GM12878 (cell line): ENCODE measurements around the gene SYNGR1. TPM values are rescaled to one million over a fixed set of nuclear protein-coding genes. Genes with fewer than 3 reads are reported as not detected.

Experiments
- ATAC-seq: fragments of 200-7000 bp; cut with Tn5 transposase; 3 replicates; pipeline ENCODE4 v1.9.1; 2020; ENCODE audit warnings: mild to moderate bottlenecking, moderate library complexity
- BruUV-seq: library from RNA; stranded (reverse); fragments of 400-500 nt; replicated peaks from 2 replicates; lab custom pipeline; 2021; lab: Mats Ljungman, UMichigan
- CTCF ChIA-PET: fragments of 300-600 bp; sonication (Branson Sonifier 250); formaldehyde crosslinking; extraction: SDS; loops from one replicate; lab custom pipeline; 2021; ENCODE audit warnings: inconsistent platforms; lab: Yijun Ruan, JAX
- POLR2A ChIA-PET: fragments of 350-600 bp; formaldehyde crosslinking; extraction: SDS; loops from one replicate; lab custom pipeline; 2021; ENCODE audit warnings: inconsistent platforms; lab: Charles Lee
- RAD21 ChIA-PET: fragments of 300-600 bp; sonication (Branson Sonifier 250); formaldehyde crosslinking; loops from one replicate; lab custom pipeline; 2023; ENCODE audit warnings: antibody characterized with exemption; ENCODE audit not compliant: unreplicated experiment; lab: Charles Lee
- SMC1A ChIA-PET: fragments of 300-600 bp; sonication (Branson Sonifier 250); formaldehyde crosslinking; loops from one replicate; lab custom pipeline; 2023; ENCODE audit not compliant: unreplicated experiment, uncharacterized antibody; lab: Charles Lee
- DNase-seq: peaks from one replicate; pipeline ENCODE4 v3.0.0-alpha.2; 2011; ENCODE audit warnings: low read depth, low spot score
- FAIRE-seq: peaks from 3 replicates; lab custom pipeline; 2011; peaks lifted over from hg19 to GRCh38; lab: Jason Lieb, UNC
- H2AFZ ChIP-seq: 2 replicates; pipeline ENCODE4 v1.6.0; 2011; ENCODE audit warnings: low read depth, low read length, control low read depth; ENCODE audit not compliant: control insufficient read depth
- H3K27ac ChIP-seq: 2 replicates; pipeline ENCODE4 v1.5.1; 2011; ENCODE audit warnings: control low read depth; ENCODE audit not compliant: control insufficient read depth, insufficient read depth
- H3K27me3 ChIP-seq, 2 experiments: replicated peaks in 1 of 2; 2 replicates each; pipeline versions ENCODE4 v1.6.0 to v1.6.1; 2011; ENCODE audit warnings: low read length in 1 of 2; ENCODE audit not compliant: control insufficient read depth in 2 of 2, insufficient read depth in 2 of 2
- H3K36me3 ChIP-seq, 2 experiments: 2 replicates each; pipeline ENCODE4 v1.5.1; 2011; ENCODE audit warnings: low read length in 1 of 2; ENCODE audit not compliant: control insufficient read depth in 2 of 2, insufficient read depth in 2 of 2
- H3K4me1 ChIP-seq: 2 replicates; pipeline ENCODE4 v1.6.1; 2011; ENCODE audit warnings: mild to moderate bottlenecking, low read length, moderate library complexity, mixed read lengths; ENCODE audit not compliant: control insufficient read depth, insufficient read depth
- H3K4me2 ChIP-seq: 2 replicates; pipeline ENCODE4 v1.6.0; 2011; ENCODE audit warnings: control low read depth; ENCODE audit not compliant: control insufficient read depth, insufficient read depth
- H3K4me3 ChIP-seq: fragments of 200-600 bp; sonication (generic); 2 replicates; pipeline ENCODE4 v1.5.1; 2016
- H3K79me2 ChIP-seq: 2 replicates; pipeline ENCODE4 v1.6.0; 2011; ENCODE audit warnings: low read length; ENCODE audit not compliant: control insufficient read depth, insufficient read depth
- H3K9ac ChIP-seq: 2 replicates; pipeline ENCODE4 v1.8.0; 2011; ENCODE audit warnings: low read length, control low read depth, mixed read lengths; ENCODE audit not compliant: control insufficient read depth, insufficient read depth
- H3K9me3 ChIP-seq: replicated peaks from 3 replicates; pipeline ENCODE4 v1.5.1; 2011; ENCODE audit warnings: mild to moderate bottlenecking, low read length; ENCODE audit not compliant: control insufficient read depth, insufficient read depth
- H4K20me1 ChIP-seq: 2 replicates; pipeline ENCODE4 v1.6.0; 2011; ENCODE audit not compliant: control insufficient read depth, insufficient read depth
- BHLHE40 ChIP-seq, 2 experiments: fragments of 450-650 bp in 1 of 2; IDR thresholded peaks; 2 replicates each; pipeline ENCODE4 v1.6.1; 2011 to 2017; ENCODE audit warnings: low read depth in 2 of 2, borderline replicate concordance in 1 of 2, improper control_type of control experiment in 1 of 2, low read length in 1 of 2, mild to moderate bottlenecking in 1 of 2
- CHD1 ChIP-seq: IDR thresholded peaks from 2 replicates; pipeline ENCODE4 v1.6.1; 2012; ENCODE audit warnings: low read depth, low read length, improper control_type of control experiment
- DPF2 ChIP-seq: fragments of 450-650 bp; IDR thresholded peaks from 2 replicates; pipeline ENCODE4 v1.6.1; 2017; ENCODE audit warnings: mild to moderate bottlenecking
- E4F1 ChIP-seq: fragments of 450-650 bp; IDR thresholded peaks from 2 replicates; pipeline ENCODE4 v1.6.1; 2018; ENCODE audit warnings: borderline replicate concordance, mild to moderate bottlenecking; ENCODE audit not compliant: partially characterized antibody
- EED ChIP-seq: sonication (generic); IDR thresholded peaks from 2 replicates; pipeline ENCODE4 v1.6.1; 2016; ENCODE audit warnings: antibody characterized with exemption, low read depth
- GATAD2B ChIP-seq: fragments of 450-650 bp; conservative IDR thresholded peaks from 2 replicates; pipeline ENCODE4 v1.6.1; 2017; ENCODE audit warnings: low read depth, mild to moderate bottlenecking, moderate library complexity
- IKZF1 ChIP-seq: fragments of 450-650 bp; conservative IDR thresholded peaks from 2 replicates; pipeline ENCODE4 v1.6.1; 2017; ENCODE audit warnings: antibody characterized with exemption, mild to moderate bottlenecking
- IKZF2 ChIP-seq, 2 experiments: fragments of 450-650 bp; IDR thresholded peaks; 2 replicates each; pipeline ENCODE4 v1.6.1; 2017; ENCODE audit warnings: mild to moderate bottlenecking in 2 of 2, moderate library complexity in 2 of 2
- MEF2B ChIP-seq: fragments of 450-650 bp; IDR thresholded peaks from 2 replicates; pipeline ENCODE4 v1.6.1; 2018; ENCODE audit warnings: mild to moderate bottlenecking, moderate library complexity; ENCODE audit not compliant: partially characterized antibody, poor library complexity, severe bottlenecking
- MTA2 ChIP-seq: fragments of 450-650 bp; IDR thresholded peaks from 2 replicates; pipeline ENCODE4 v1.6.1; 2016; ENCODE audit warnings: low read depth, mild to moderate bottlenecking, moderate library complexity
- POLR2AphosphoS2 ChIP-seq: IDR thresholded peaks from 2 replicates; pipeline ENCODE4 v1.6.1; 2011; ENCODE audit warnings: low read depth, mild to moderate bottlenecking, low read length, improper control_type of control experiment, moderate library complexity
- RELB ChIP-seq: fragments of 450-650 bp; IDR thresholded peaks from 2 replicates; pipeline ENCODE4 v1.6.1; 2017; ENCODE audit warnings: low read depth, mild to moderate bottlenecking, moderate library complexity
- ZBTB40 ChIP-seq: fragments of 450-650 bp; IDR thresholded peaks from 2 replicates; pipeline ENCODE4 v1.6.1; 2016; ENCODE audit warnings: mild to moderate bottlenecking, moderate library complexity, borderline replicate concordance
- WGBS: methylation state at CpG from one replicate; pipeline ENCODE4 v1.1.6; 2016; ENCODE audit warnings: low lambda C conversion rate; ENCODE audit not compliant: insufficient replicate concordance, insufficient coverage; ENCODE audit errors: missing lambda C conversion rate; 5-methylcytosine and 5-hydroxymethylcytosine counted together
- in situ Hi-C: fragments of 300-500 bp; cut with MboI; formaldehyde crosslinking; loops from 9 replicates; pipeline ENCODE4 v1.14.3; 2018; ENCODE audit warnings: mixed read lengths
- intact Hi-C: fragments of 100-400 bp; cut with micrococcal nuclease; formaldehyde crosslinking; loops from one replicate; pipeline ENCODE4 v1.14.2; 2022; ENCODE audit not compliant: unreplicated experiment
- polyA plus RNA-seq, 11 experiments: library from polyadenylated mRNA; depleted of rRNA in 4 of 11; unstranded in 6 of 11; stranded (reverse) in 5 of 11; fragments of >200 nt; fragmentation: Nextera tagmentation in 4 of 11; fragmentation: Illumina TruSeq in 1 of 11; extraction: Ambion mirVana in 4 of 11; extraction: Trizol in 1 of 11; gene quantifications; 1 replicate in 1 of 11; 2 replicates in 10 of 11; pipeline versions ENCODE4 v1.2.1 to v1.2.3, GENCODE V29; 2011 to 2016; ENCODE audit warnings: inconsistent platforms in 2 of 11, missing spikeins in 2 of 11, low read depth in 1 of 11
- total RNA-seq, 4 experiments: library from RNA; depleted of rRNA in 3 of 4; stranded (reverse); fragments of >200 nt in 3 of 4; fragmentation: Illumina TruSeq in 1 of 4; extraction: Trizol in 1 of 4; gene quantifications; 2 replicates each; pipeline versions ENCODE4 v1.2.1 to v1.2.3, GENCODE V29; 2013 to 2021

Gene SYNGR1
- total and polyA plus RNA-seq, 10 of the 15 experiments (the other 5 are each of a cell fraction or from before 2014, with no cell fraction given): 0.87 to 9.2 (median 3.5) TPM

DNA sequence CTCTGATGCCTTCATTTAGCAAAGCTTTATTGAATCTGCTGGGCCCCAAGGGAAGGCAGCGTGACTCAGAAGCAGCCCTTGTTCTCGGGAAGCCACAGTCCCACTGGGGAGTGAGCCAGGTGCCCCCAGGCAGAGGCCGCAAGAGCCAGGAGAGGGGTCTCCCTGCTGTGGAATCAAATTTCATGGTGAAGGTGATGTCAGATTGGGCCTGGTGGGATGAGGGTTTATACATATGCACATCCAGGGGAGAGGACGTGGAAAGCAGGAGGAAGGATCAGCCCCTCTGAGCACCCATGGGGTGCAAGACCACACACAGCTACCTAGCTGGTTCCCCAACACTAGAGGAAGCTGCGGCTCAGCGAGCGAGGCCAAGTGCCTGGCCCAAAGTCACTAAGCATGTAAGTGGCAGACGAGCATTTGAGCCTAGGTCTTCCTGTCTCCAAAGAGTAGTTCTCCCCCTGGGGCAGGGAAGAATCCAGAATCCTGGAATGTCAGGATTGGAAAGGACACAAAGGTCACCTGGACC lies 2.0 kb downstream of the SYNGR1 start:
- FAIRE-seq: no peak
- peaks cover 7% of the 10 kb centered on the region for H3K4me1 ChIP-seq

More for the DNA sequence above, 2.0 kb downstream of the SYNGR1 start:
- H3K4me3 ChIP-seq: no peak overlapping the region
- DNase-seq: peak; percentile 25
- H3K9me3 ChIP-seq: no peaks in the 10 kb centered on the region
- H3K27me3 ChIP-seq: peaks cover 0 to 1% of the 10 kb centered on the region in 2 experiments; a peak in 1 of 4 replicates
- no peak overlapping the region for H2AFZ ChIP-seq
- TF ChIP-seq CHD1 (no peak), ZBTB40 (peak; percentile 62; the same call in 1 of the 2 replicates), IKZF2 (IDR thresholded peaks at IDR 0.05) (peak; percentile 88 to 89), MTA2 (peak; percentile 58; the same call in 1 of the 2 replicates), IKZF1 (peak; percentile 89), MEF2B (peak; percentile 87), DPF2 (peak; percentile 76), EED (peak; percentile 51; the same call in 1 of the 2 replicates), E4F1 (no peak), GATAD2B (0 out of 2 replicates have a peak, but pooled peaks have one; percentile 56), BHLHE40 (IDR thresholded peaks at IDR 0.05; ENCODE audit: borderline replicate concordance in 1 of 2, low read depth in 2 of 2, low read length in 1 of 2) (0 out of 4 replicates have a peak, but pooled peaks of 1 of the 2 experiments have one; percentile 25), POLR2AphosphoS2 (no peak), RELB (peak; percentile 36; the same call in 1 of the 2 replicates)
- TF ChIP-seq, all 136 proteins: peak for 10
- intact Hi-C loops: no loop called here
- ChIA-PET RAD21 (interaction anchor here (0.8 to 1.3 kb wide), 2 partner anchors 12 to 19 kb away, joined by 3 to 7 read pairs; no protein-coding TSS in a partner anchor), SMC1A (interaction anchor here (1.0 to 1.6 kb wide), 5 partner anchors 9 to 177 kb away, joined by 3 to 4 read pairs (median 3); no protein-coding TSS in a partner anchor), POLR2A (interaction anchor here (0.6 kb wide), 1 partner anchor 100 kb away, joined by 3 read pairs; no protein-coding TSS in a partner anchor), CTCF (interaction anchor here (1.1 to 4.3 kb wide), 9 partner anchors 8 to 180 kb away, joined by 3 to 20 read pairs (median 4); no protein-coding TSS in a partner anchor)
- Histone ChIP-seq H3K36me3 (no peaks in the 10 kb centered on the region), H3K9ac (no peak overlapping the region), H3K27ac (no peak overlapping the region), H3K4me2 (no peak overlapping the region), H3K79me2 (no peaks in the 10 kb centered on the region), H4K20me1 (no peaks in the 10 kb centered on the region)
- 14% methylated on average over 8 of the region's 8 CpGs for WGBS
- no TSS peak for BruUV-seq
- in situ Hi-C loops: no loop called here
- ATAC-seq: peak; percentile 76
